ENCODE data around the gene SLC39A5. TPM values are rescaled to one million over a fixed set of nuclear protein-coding genes. Genes with fewer than 3 reads are reported as not detected.
A peak's percentile ranks its signal among the peaks of the same experiment; 100 is the strongest.
"Not testable (repeated sequence)": the region's sequence is repeated elsewhere in the genome, so short reads cannot be mapped to it uniquely, and the experiment has no call there.

Gene SLC39A5
- total RNA-seq, 1 donor from 2014 or later, result 1.00 TPM

- ATAC-seq (ENCODE audit: low read depth) (no peak), DNase-seq (no peak)
- POLR2A ChIA-PET, result interaction anchor here (0.7 kb wide), 1 partner anchor 63 kb away, joined by 4 read pairs; no protein-coding TSS in a partner anchor
- Mint-ChIP-seq H3K27me3 (no peaks in the 10 kb centered on the region), H3K9me3 (no peaks in the 10 kb centered on the region), H3K4me1 (peaks cover 28% of the 10 kb centered on the region), H3K4me3 (no peak overlapping the region), H3K27ac (peak overlapping the region; percentile 43), H3K36me3 (ENCODE audit: low read depth) (peaks cover 11% of the 10 kb centered on the region)
- TF ChIP-seq CTCF (IDR thresholded peaks at IDR 0.05), result peak; percentile 68
- CTCF ChIA-PET, result interaction anchor here (1.1 to 6.4 kb wide), 10 partner anchors 14 to 311 kb away, joined by 3 to 40 read pairs (median 6); partner anchors contain the start of genes ANKRD52, COQ10A and RNF41
- intact Hi-C loops (cut with micrococcal nuclease), result loop anchor here (1.0 kb wide), 8 partner anchors 12 to 380 kb away; partner anchors contain the start of genes ANKRD52, NABP2 and SPRYD4
Observed at GRCh38 chr12:56193025-56193578, 36.7 kb upstream of the SLC39A5 start.

GRCh38 chr12:56196818-56197550 lies 32.9 kb upstream of the SLC39A5 start:
- ChIA-PET POLR2A (interaction anchor here (0.6 to 1.5 kb wide), 3 partner anchors 24 to 172 kb away, joined by 4 to 6 read pairs (median 5); partner anchors contain the start of gene RNF41), CTCF (interaction anchor here (1.3 kb wide), 1 partner anchor 7 kb away, joined by 4 read pairs; the partner anchor contains the start of gene SMARCC2)
- H3K9me3 Mint-ChIP-seq; DNase-seq; H3K27me3 Mint-ChIP-seq; H3K27ac Mint-ChIP-seq; ATAC-seq (ENCODE audit: low read depth); H3K36me3 Mint-ChIP-seq (ENCODE audit: low read depth); H3K4me3 Mint-ChIP-seq; H3K4me1 Mint-ChIP-seq; intact Hi-C loops (cut with micrococcal nuclease): not testable (repeated sequence)

- no peaks in the 10 kb centered on the region for H3K9me3 Mint-ChIP-seq
- POLR2A ChIA-PET, result no interaction called here
- H3K4me1 Mint-ChIP-seq, result peaks cover 10% of the 10 kb centered on the region
- H3K4me3 Mint-ChIP-seq, result no peak overlapping the region
- CTCF ChIA-PET, result interaction anchor here (1.0 to 1.3 kb wide), 2 partner anchors 8 to 9 kb away, joined by 3 to 4 read pairs; partner anchors contain the start of gene SMARCC2
- H3K36me3 Mint-ChIP-seq (ENCODE audit: low read depth), result no peaks in the 10 kb centered on the region
- DNase-seq (no peak), ATAC-seq (ENCODE audit: low read depth) (no peak)
- no peak overlapping the region for H3K27ac Mint-ChIP-seq
- intact Hi-C loops (cut with micrococcal nuclease), result no loop called here
- H3K27me3 Mint-ChIP-seq, result no peaks in the 10 kb centered on the region
- TF ChIP-seq CTCF (IDR thresholded peaks at IDR 0.05), result no peak
Observed at GRCh38 chr12:56197921-56198635, 31.8 kb upstream of the SLC39A5 start.

GRCh38 chr12:56198836-56199235 lies 31.0 kb upstream of the SLC39A5 start:
- intact Hi-C loops (cut with micrococcal nuclease), result no loop called here
- no peak for ATAC-seq (ENCODE audit: low read depth)
- Mint-ChIP-seq H3K9me3 (no peaks in the 10 kb centered on the region), H3K27me3 (no peaks in the 10 kb centered on the region), H3K4me3 (no peak overlapping the region), H3K27ac (peak overlapping the region; percentile 5), H3K4me1 (peaks cover 6% of the 10 kb centered on the region), H3K36me3 (ENCODE audit: low read depth) (no peaks in the 10 kb centered on the region)
- ChIA-PET CTCF (interaction anchor here (1.0 kb wide), 1 partner anchor 9 kb away, joined by 3 read pairs; the partner anchor contains the start of gene SMARCC2), POLR2A (interaction anchor here (1.3 kb wide), 1 partner anchor 9 kb away, joined by 3 read pairs; no protein-coding TSS in a partner anchor)
- no peak for DNase-seq
- no peak for TF ChIP-seq CTCF (IDR thresholded peaks at IDR 0.05)

GRCh38 chr12:56202366-56202765 lies 27.5 kb upstream of the SLC39A5 start:
- no peak for TF ChIP-seq CTCF (IDR thresholded peaks at IDR 0.05)
- Mint-ChIP-seq H3K27ac (peak overlapping the region; percentile 19), H3K9me3 (no peaks in the 10 kb centered on the region), H3K4me1 (peaks cover 26% of the 10 kb centered on the region), H3K27me3 (no peaks in the 10 kb centered on the region), H3K36me3 (ENCODE audit: low read depth) (peaks cover 32% of the 10 kb centered on the region), H3K4me3 (no peak overlapping the region)
- no peak for ATAC-seq (ENCODE audit: low read depth)
- DNase-seq, result no peak
- CTCF ChIA-PET, result interaction anchor here (1.1 kb wide), 1 partner anchor 21 kb away, joined by 5 read pairs; no protein-coding TSS in a partner anchor
- POLR2A ChIA-PET, result interaction anchor here (0.6 to 9.1 kb wide), 6 partner anchors 12 to 91 kb away, joined by 3 to 111 read pairs (median 4); partner anchors contain the start of genes RNF41 and SMARCC2
- intact Hi-C loops (cut with micrococcal nuclease), result no loop called here
